ENCODE measurements around the gene OSBPL6.

DNA sequence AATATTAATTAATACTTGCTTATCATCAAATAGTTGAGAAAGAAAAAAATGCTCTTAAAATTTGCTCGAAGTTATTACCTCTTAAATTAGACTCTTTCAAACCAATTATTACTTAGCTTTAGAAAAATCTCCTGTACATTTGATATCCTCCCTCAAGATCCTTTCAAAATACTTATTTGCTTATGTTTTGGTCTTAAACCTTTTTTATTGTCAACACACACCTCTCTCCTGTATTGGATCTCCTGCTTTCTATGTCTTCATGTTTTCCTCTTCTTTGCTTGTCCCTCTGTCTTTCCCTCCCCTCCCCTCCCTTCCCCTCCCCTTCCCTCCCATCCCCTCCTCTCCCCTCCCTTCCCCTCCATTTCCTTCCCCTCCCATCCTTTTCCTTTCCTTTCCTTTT lies 14.0 kb downstream of the OSBPL6 start:
- TF ChIP-seq CSDC2 (CRISPR knock-in tag; IDR thresholded peaks at IDR 0.05) = no peak
- TF ChIP-seq PPARA (CRISPR knock-in tag; IDR thresholded peaks at IDR 0.05; ENCODE audit: borderline replicate concordance) = no peak
- no peak for TF ChIP-seq ZC3H10 (CRISPR knock-in tag; IDR thresholded peaks at IDR 0.05)
- TF ChIP-seq ZFP30 (CRISPR knock-in tag; IDR thresholded peaks at IDR 0.05) = no peak
- TF ChIP-seq TOX (CRISPR knock-in tag; IDR thresholded peaks at IDR 0.05; ENCODE audit: borderline replicate concordance) = no peak
- TF ChIP-seq ARNTL (CRISPR knock-in tag; IDR thresholded peaks at IDR 0.05; ENCODE audit: borderline replicate concordance, low read depth) = no peak
- no peak for TF ChIP-seq BACH2 (CRISPR knock-in tag; IDR thresholded peaks at IDR 0.05; ENCODE audit: borderline replicate concordance)
- no peak for TF ChIP-seq ESRRG (CRISPR knock-in tag; IDR thresholded peaks at IDR 0.05)
- no peak for TF ChIP-seq ISL1 (CRISPR knock-in tag; IDR thresholded peaks at IDR 0.05)
- TF ChIP-seq, protein P1, sequence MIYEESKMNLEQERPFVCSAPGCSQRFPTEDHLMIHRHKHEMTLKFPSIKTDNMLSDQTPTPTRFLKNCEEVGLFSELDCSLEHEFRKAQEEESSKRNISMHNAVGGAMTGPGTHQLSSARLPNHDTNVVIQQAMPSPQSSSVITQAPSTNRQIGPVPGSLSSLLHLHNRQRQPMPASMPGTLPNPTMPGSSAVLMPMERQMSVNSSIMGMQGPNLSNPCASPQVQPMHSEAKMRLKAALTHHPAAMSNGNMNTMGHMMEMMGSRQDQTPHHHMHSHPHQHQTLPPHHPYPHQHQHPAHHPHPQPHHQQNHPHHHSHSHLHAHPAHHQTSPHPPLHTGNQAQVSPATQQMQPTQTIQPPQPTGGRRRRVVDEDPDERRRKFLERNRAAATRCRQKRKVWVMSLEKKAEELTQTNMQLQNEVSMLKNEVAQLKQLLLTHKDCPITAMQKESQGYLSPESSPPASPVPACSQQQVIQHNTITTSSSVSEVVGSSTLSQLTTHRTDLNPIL (CRISPR knock-in tag; IDR thresholded peaks at IDR 0.05; ENCODE audit: low read depth) = no peak
- TF ChIP-seq, protein P2, sequence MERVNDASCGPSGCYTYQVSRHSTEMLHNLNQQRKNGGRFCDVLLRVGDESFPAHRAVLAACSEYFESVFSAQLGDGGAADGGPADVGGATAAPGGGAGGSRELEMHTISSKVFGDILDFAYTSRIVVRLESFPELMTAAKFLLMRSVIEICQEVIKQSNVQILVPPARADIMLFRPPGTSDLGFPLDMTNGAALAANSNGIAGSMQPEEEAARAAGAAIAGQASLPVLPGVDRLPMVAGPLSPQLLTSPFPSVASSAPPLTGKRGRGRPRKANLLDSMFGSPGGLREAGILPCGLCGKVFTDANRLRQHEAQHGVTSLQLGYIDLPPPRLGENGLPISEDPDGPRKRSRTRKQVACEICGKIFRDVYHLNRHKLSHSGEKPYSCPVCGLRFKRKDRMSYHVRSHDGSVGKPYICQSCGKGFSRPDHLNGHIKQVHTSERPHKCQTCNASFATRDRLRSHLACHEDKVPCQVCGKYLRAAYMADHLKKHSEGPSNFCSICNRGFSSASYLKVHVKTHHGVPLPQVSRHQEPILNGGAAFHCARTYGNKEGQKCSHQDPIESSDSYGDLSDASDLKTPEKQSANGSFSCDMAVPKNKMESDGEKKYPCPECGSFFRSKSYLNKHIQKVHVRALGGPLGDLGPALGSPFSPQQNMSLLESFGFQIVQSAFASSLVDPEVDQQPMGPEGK (CRISPR knock-in tag; IDR thresholded peaks at IDR 0.05; ENCODE audit: borderline replicate concordance) = no peak
